Caco-2 (cell line): Measurements from ENCODE around the gene ANO6. TPM values are rescaled to one million over a fixed set of nuclear protein-coding genes. Genes with fewer than 3 reads are reported as not detected.

Experiments used
- BruUV-seq: library from RNA; stranded (reverse); fragments of 400-500 nt; replicated peaks from 2 replicates; lab custom pipeline; 2021; lab: Mats Ljungman, UMichigan
- CTCF ChIA-PET: fragments of 300-600 bp; sonication (Branson Sonifier 250); formaldehyde crosslinking; loops from one replicate; lab custom pipeline; 2022; ENCODE audit warnings: antibody characterized with exemption; lab: Charles Lee
- POLR2A ChIA-PET: fragments of 300-600 bp; sonication (Branson Sonifier 250); formaldehyde crosslinking; loops from one replicate; lab custom pipeline; 2022; ENCODE audit warnings: antibody characterized with exemption; lab: Charles Lee
- DNase-seq, 2 experiments: peaks; one replicate each; pipeline versions ENCODE4 v3.0.0 to v3.0.0-alpha.2; 2020 to 2022
- H3K27me3 ChIP-seq: replicated peaks from 2 replicates; pipeline ENCODE4 v1.6.0; 2011; ENCODE audit warnings: low read length; ENCODE audit not compliant: control insufficient read depth, insufficient read depth
- H3K36me3 ChIP-seq: 2 replicates; pipeline ENCODE4 v1.5.1; 2011; ENCODE audit warnings: low read length; ENCODE audit not compliant: control insufficient read depth, insufficient read depth
- H3K4me1 ChIP-seq: fragments of 250-450 bp; sonication (Bioruptor Pico); 2 replicates; pipeline ENCODE4 v1.5.1; 2020; ENCODE audit warnings: mild to moderate bottlenecking
- H3K4me3 ChIP-seq: 2 replicates; pipeline ENCODE4 v1.5.1; 2011; ENCODE audit warnings: low read depth, mild to moderate bottlenecking, control low read depth, low read length
- H3K9me3 ChIP-seq: fragments of 250-450 bp; sonication (Bioruptor Pico); 2 replicates; pipeline ENCODE4 v1.5.1; 2020; ENCODE audit warnings: mild to moderate bottlenecking, moderate library complexity
- H3K27ac Mint-ChIP-seq: one replicate; pipeline ENCODE4 v1.8.0; 2022; ENCODE audit warnings: mixed read lengths; ENCODE audit not compliant: unreplicated experiment
- H3K27me3 Mint-ChIP-seq: one replicate; pipeline ENCODE4 v1.8.0; 2022; ENCODE audit warnings: mixed read lengths; ENCODE audit not compliant: insufficient read depth, unreplicated experiment
- H3K36me3 Mint-ChIP-seq: one replicate; pipeline ENCODE4 v1.8.0; 2022; ENCODE audit warnings: mild to moderate bottlenecking, mixed read lengths; ENCODE audit not compliant: insufficient read depth, unreplicated experiment
- H3K4me1 Mint-ChIP-seq: one replicate; pipeline ENCODE4 v1.8.0; 2022; ENCODE audit warnings: low read depth, mixed read lengths; ENCODE audit not compliant: unreplicated experiment
- H3K4me3 Mint-ChIP-seq: one replicate; pipeline ENCODE4 v1.8.0; 2022; ENCODE audit warnings: mild to moderate bottlenecking, moderate library complexity, mixed read lengths; ENCODE audit not compliant: unreplicated experiment
- H3K9me3 Mint-ChIP-seq: one replicate; pipeline ENCODE4 v1.8.0; 2022; ENCODE audit warnings: mixed read lengths; ENCODE audit not compliant: unreplicated experiment
- intact Hi-C: fragments of 100-400 bp; cut with micrococcal nuclease; formaldehyde crosslinking; loops from one replicate; pipeline ENCODE4 v1.10.0; 2022; ENCODE audit not compliant: unreplicated experiment
- total RNA-seq: library from RNA; stranded (reverse); gene quantifications from 2 replicates; pipeline ENCODE4 v1.2.3, GENCODE V29; 2022
- TF ChIP-seq, protein P1 (sequence below), 2 experiments: fragments of 200-600 bp in 1 of 2; IDR thresholded peaks; 1 replicate in 1 of 2; 2 replicates in 1 of 2; pipeline versions ENCODE4 v1.5.1 to v1.8.0; 2011 to 2022; ENCODE audit warnings: antibody characterized with exemption in 1 of 2, control low read depth in 1 of 2, inconsistent platforms in 1 of 2, low read depth in 1 of 2, low read length in 1 of 2, mild to moderate bottlenecking in 1 of 2, moderate library complexity in 1 of 2; ENCODE audit not compliant: insufficient read depth in 1 of 2, severe bottlenecking in 1 of 2, unreplicated experiment in 1 of 2

Gene ANO6
- total RNA-seq, 1 experiment from 2014 or later: 126 TPM

DNA sequence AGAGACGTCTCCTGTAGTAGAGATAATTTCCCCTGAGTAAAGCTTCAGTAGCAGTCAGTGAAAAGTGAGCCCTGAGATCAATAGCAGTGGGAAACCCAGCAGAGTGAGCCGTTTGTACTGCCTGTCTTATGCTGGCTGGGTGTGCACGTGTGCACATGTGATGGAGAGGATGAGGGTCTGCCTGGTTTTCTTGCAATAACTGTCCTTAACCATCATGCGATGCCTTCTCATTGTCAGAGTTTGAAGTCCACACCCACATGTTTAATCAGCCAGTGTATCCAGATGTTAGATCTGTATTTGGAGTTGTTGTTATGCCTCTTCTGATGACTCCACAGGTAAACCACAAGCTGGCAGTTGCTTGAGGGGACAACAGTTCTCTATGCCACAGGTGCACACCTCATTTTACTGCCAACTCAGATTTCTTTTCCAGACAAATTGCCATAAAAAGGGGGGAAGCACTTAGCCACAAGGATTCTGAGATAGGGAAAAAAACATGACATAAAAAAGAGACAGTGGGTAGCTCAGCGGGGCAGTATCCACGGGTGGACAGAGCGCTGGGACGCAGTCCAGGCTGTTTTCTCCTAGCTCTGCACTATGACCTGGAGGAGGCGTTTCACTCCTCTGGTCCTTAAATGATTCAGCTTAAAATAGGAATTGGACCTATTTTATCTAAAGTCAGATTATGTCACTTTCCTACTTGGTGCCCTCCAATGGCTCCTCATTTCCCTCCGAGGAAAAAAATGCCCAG, 192.3 kb downstream of the ANO6 start:
- no peaks in the 10 kb centered on the region for H3K27me3 Mint-ChIP-seq
- H3K4me3 Mint-ChIP-seq: no peak overlapping the region
- intact Hi-C loops: no loop called here
- no peaks in the 10 kb centered on the region for H3K4me1 ChIP-seq
- no peak for DNase-seq
- peaks cover 54% of the 10 kb centered on the region for H3K36me3 Mint-ChIP-seq
- no peak overlapping the region for H3K27ac Mint-ChIP-seq
- no peaks in the 10 kb centered on the region for H3K4me1 Mint-ChIP-seq
- no peaks in the 10 kb centered on the region for H3K27me3 ChIP-seq
- H3K4me3 ChIP-seq: no peak overlapping the region
- no TSS peak for BruUV-seq
- POLR2A ChIA-PET: no interaction called here
- peaks cover 7% of the 10 kb centered on the region for H3K36me3 ChIP-seq
- TF ChIP-seq, protein P1, sequence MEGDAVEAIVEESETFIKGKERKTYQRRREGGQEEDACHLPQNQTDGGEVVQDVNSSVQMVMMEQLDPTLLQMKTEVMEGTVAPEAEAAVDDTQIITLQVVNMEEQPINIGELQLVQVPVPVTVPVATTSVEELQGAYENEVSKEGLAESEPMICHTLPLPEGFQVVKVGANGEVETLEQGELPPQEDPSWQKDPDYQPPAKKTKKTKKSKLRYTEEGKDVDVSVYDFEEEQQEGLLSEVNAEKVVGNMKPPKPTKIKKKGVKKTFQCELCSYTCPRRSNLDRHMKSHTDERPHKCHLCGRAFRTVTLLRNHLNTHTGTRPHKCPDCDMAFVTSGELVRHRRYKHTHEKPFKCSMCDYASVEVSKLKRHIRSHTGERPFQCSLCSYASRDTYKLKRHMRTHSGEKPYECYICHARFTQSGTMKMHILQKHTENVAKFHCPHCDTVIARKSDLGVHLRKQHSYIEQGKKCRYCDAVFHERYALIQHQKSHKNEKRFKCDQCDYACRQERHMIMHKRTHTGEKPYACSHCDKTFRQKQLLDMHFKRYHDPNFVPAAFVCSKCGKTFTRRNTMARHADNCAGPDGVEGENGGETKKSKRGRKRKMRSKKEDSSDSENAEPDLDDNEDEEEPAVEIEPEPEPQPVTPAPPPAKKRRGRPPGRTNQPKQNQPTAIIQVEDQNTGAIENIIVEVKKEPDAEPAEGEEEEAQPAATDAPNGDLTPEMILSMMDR (IDR thresholded peaks at IDR 0.05; ENCODE audit: insufficient read depth in 1 of 2, low read depth in 1 of 2, low read length in 1 of 2, severe bottlenecking in 1 of 2, unreplicated experiment in 1 of 2): no peak
- CTCF ChIA-PET: no interaction called here
- no peaks in the 10 kb centered on the region for H3K9me3 ChIP-seq
- no peaks in the 10 kb centered on the region for H3K9me3 Mint-ChIP-seq

DNA sequence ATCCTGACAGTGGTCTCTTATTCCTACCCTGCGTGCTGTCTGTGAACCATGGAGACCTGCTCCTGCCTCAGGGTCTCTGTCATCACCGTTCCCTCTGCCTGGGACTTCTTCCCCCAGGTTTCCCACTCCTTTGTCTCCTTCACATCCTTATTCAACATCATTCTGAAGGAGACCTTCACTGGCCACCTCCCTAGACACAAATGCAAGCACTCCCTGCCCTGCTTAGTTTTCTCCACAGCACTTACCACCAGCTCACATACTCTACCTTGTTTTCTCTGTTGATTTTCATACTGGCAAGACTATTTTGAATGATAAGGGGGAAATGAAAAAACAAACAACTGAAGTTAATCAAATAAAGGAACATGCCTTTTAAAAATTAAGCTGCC, 192.8 kb downstream of the ANO6 start:
- no peak overlapping the region for H3K4me3 ChIP-seq
- intact Hi-C loops: no loop called here
- no peaks in the 10 kb centered on the region for H3K9me3 ChIP-seq
- Mint-ChIP-seq H3K36me3 (peaks cover 49% of the 10 kb centered on the region), H3K9me3 (no peaks in the 10 kb centered on the region), H3K27me3 (no peaks in the 10 kb centered on the region), H3K4me1 (no peaks in the 10 kb centered on the region), H3K4me3 (no peak overlapping the region), H3K27ac (no peak overlapping the region)
- DNase-seq: no peak
- no TSS peak for BruUV-seq
- peaks cover 5% of the 10 kb centered on the region for H3K36me3 ChIP-seq
- TF ChIP-seq, protein P1 (IDR thresholded peaks at IDR 0.05; ENCODE audit: insufficient read depth in 1 of 2, low read depth in 1 of 2, low read length in 1 of 2, severe bottlenecking in 1 of 2, unreplicated experiment in 1 of 2): no peak
- ChIA-PET POLR2A (no interaction called here), CTCF (no interaction called here)
- no peaks in the 10 kb centered on the region for H3K4me1 ChIP-seq
- no peaks in the 10 kb centered on the region for H3K27me3 ChIP-seq

GRCh38 chr12:45409966-45410365, 194.1 kb downstream of the ANO6 start:
- TF ChIP-seq, protein P1 (IDR thresholded peaks at IDR 0.05; ENCODE audit: insufficient read depth in 1 of 2, low read depth in 1 of 2, low read length in 1 of 2, severe bottlenecking in 1 of 2, unreplicated experiment in 1 of 2): no peak
- Histone ChIP-seq H3K4me3 (no peak overlapping the region), H3K27me3 (no peaks in the 10 kb centered on the region), H3K4me1 (no peaks in the 10 kb centered on the region), H3K9me3 (no peaks in the 10 kb centered on the region), H3K36me3 (peaks cover 5% of the 10 kb centered on the region)
- no peak for DNase-seq
- CTCF ChIA-PET: no interaction called here
- intact Hi-C loops: no loop called here
- peaks cover 41% of the 10 kb centered on the region for H3K36me3 Mint-ChIP-seq
- no peaks in the 10 kb centered on the region for H3K9me3 Mint-ChIP-seq
- H3K4me1 Mint-ChIP-seq: no peaks in the 10 kb centered on the region
- H3K27ac Mint-ChIP-seq: no peak overlapping the region
- no peak overlapping the region for H3K4me3 Mint-ChIP-seq
- no TSS peak for BruUV-seq
- H3K27me3 Mint-ChIP-seq: no peaks in the 10 kb centered on the region
- POLR2A ChIA-PET: no interaction called here
